ENCODE results near the gene BEND5.

Gene BEND5

GRCh38 chr1:48728584-48728983, 48.1 kb downstream of the BEND5 start:
- H3K4me3 ChIP-seq, result no peak overlapping the region
- H3K27ac ChIP-seq, result no peak overlapping the region

DNA sequence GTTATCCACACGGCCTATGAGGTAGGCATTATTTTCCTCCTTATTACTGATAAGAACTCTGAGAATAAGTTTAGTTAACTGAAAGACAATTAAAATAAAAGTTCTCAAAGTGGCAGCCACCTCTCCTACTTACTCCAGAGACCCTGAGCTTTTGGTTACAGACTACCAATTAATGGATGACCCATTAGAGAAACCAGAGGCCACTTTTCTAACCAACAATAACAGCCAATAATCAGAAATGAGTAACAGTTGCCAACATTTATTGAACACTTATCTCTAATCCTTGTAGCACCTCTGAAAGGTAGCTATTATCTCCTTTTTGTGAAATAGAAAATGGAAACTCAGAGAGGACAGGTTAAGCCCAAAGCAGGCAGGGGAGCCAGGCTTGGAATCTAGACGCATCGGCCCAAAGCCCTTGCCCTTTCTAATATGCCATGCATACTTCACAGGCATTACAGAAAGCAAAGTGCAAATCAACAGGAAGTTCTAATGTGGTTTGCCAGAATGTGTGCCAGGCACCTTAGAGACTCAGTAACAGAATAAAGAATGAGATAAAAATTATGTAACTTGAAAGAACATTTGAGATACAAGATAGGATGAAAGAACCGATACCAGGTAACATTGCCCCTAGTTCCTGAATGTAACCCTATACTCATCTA, 50.0 kb downstream of the BEND5 start:
- no peak overlapping the region for H3K27ac ChIP-seq
- H3K4me3 ChIP-seq, result no peak overlapping the region

GRCh38 chr1:48726139-48726538, 50.6 kb downstream of the BEND5 start:
- Histone ChIP-seq H3K4me3 (no peak overlapping the region), H3K27ac (peak overlapping the region in 1 of 21 experiments; percentile 6)

GRCh38 chr1:48725341-48726046, 51.2 kb downstream of the BEND5 start:
- Histone ChIP-seq H3K27ac (peak overlapping the region in 2 of 21 experiments; percentile 6 to 23), H3K4me3 (no peak overlapping the region)

GRCh38 chr1:48720929-48721328, 55.8 kb downstream of the BEND5 start:
- Histone ChIP-seq H3K27ac (peak overlapping the region in 1 of 21 experiments; percentile 23), H3K4me3 (no peak overlapping the region)

DNA sequence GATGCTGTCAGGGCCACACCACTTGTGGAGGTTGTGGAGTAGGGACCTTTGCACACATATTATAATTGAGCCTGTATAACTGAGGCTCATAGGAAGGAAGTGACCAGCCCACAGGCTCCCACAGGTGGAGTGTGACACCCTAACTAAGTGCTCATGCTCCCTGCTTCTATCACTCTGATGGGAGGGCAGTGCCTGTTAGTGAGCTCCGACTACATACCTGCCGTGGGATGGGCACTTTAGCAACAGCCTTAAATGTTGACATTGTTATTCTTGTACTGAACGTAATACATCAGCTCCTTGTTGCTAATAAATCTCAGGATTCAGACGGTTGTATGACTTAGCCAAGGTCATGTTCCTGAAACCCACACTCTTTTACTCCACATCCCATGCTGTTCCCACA, 58.0 kb downstream of the BEND5 start:
- no peak overlapping the region for H3K4me3 ChIP-seq
- peak overlapping the region in 2 of 21 experiments; percentile 14 to 51 for H3K27ac ChIP-seq

GRCh38 chr1:48718116-48718630, 58.5 kb downstream of the BEND5 start:
- H3K4me3 ChIP-seq, result no peak overlapping the region
- H3K27ac ChIP-seq, result no peak overlapping the region

DNA sequence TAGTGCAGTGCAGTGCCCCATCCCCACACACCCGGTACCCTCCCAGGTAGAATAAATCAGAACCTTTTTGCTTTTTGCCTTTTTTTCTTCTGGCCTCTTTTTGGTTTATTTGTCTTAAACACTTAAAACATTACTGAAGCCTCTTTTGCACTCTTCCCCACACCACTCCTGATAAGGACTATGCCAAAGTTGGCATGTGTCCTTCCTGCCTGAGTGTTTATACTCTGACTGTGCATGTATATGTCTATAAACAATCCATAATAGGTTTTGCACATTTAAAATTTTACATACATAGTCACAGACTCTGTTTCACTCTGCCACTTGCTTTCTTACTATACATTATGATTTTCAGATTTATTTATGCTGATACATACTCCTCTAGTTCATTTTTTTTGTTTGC, 59.6 kb downstream of the BEND5 start:
- Histone ChIP-seq H3K27ac (no peak overlapping the region), H3K4me3 (no peak overlapping the region)

GRCh38 chr1:48715921-48716320, 60.8 kb downstream of the BEND5 start:
- Histone ChIP-seq H3K27ac (no peak overlapping the region), H3K4me3 (no peak overlapping the region)

GRCh38 chr1:48710915-48711314, 65.8 kb downstream of the BEND5 start:
- H3K27ac ChIP-seq, result no peak overlapping the region
- H3K4me3 ChIP-seq, result no peak overlapping the region

GRCh38 chr1:48710318-48710717, 66.4 kb downstream of the BEND5 start:
- Histone ChIP-seq H3K4me3 (no peak overlapping the region), H3K27ac (no peak overlapping the region)

DNA sequence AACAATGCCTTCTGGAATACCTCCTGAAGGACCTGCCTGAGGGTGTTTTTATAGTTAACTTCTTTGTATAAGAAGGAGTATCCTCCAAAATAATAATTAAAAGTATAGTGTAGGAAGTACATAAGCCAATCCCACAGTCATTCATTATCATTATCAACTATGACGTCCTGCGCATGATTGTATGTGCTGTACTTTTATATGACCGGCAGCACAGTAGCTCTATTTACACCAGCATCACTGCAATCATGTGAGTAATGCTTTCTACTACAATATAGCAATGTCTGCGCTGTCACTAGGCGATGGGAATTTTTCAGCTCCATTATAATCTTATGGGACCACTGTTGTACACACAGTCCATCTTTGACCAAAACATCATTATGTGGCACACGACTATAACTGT, 72.0 kb downstream of the BEND5 start:
- H3K4me3 ChIP-seq, result no peak overlapping the region
- H3K27ac ChIP-seq, result no peak overlapping the region

GRCh38 chr1:48701445-48701844, 75.2 kb downstream of the BEND5 start:
- no peak overlapping the region for H3K4me3 ChIP-seq
- H3K27ac ChIP-seq, result no peak overlapping the region

DNA sequence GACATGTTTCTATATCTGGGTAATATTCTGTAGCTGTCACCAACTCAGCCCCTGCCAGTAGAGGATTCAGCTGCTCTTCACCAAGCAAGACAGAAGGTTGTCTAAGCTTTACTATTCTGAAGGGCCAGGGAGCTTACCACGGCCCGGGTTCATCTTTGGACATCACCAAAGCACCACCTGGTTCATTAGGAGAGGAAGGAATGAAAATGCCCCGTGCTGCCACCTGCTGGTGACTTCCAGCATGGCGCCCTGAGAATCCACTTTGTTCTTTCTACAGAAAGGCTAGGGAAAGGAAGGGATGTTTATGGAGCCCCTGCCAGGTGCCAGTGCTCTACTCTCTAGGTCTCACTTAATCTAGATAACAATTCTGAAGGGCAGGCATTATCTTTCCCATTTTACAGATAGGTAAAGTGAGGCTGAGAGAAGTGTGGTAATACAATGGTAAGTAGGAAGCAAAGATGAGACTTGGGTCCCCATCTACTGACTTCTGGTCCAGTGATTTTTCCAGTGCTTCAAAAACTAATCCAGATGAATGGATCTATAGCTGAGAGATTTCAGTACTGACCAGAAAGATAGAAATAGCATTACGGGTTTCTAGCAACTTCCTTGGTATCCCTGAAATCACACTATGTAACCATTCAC, 79.5 kb downstream of the BEND5 start:
- no peak overlapping the region for H3K4me3 ChIP-seq
- H3K27ac ChIP-seq, result no peak overlapping the region

- Histone ChIP-seq H3K4me3 (no peak overlapping the region), H3K27ac (no peak overlapping the region)
These were observed 81.5 kb downstream of the BEND5 start for GRCh38 chr1:48695161-48695560.

- no peak overlapping the region for H3K27ac ChIP-seq
- H3K4me3 ChIP-seq, result no peak overlapping the region
These were observed 82.9 kb downstream of the BEND5 start for GRCh38 chr1:48693674-48694320.

GRCh38 chr1:48693180-48693579, 83.5 kb downstream of the BEND5 start:
- no peak overlapping the region for H3K27ac ChIP-seq
- H3K4me3 ChIP-seq, result no peak overlapping the region

GRCh38 chr1:48692235-48692634, 84.5 kb downstream of the BEND5 start:
- Histone ChIP-seq H3K4me3 (no peak overlapping the region), H3K27ac (no peak overlapping the region)

DNA sequence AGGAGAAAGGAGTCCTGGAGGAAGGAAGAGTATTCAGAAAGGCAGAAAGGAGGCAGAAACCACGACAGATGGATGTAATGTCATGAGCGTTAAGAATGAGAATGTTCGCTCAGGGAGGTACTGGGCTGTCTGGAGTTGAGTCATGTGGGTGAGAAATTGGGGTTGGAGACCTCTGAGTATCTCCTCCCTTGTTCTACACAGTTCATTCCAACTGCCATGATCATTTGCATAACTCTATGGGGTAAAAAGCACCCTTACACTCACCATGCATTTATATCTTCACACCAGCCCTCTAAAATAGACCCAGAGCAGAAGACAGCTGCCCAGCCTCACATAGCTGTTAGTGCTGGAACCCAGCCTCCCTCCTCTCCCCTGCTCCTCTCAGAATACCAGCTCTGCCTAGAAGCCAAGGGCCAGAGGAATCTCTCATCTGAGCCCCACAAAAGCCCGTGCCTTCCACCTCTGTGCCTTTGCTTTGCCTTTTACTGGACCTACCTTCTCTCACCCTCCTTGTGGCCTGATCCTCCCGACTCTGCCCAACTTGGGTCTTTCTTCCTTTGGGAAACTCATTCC, 85.2 kb downstream of the BEND5 start:
- Histone ChIP-seq H3K4me3 (no peak overlapping the region), H3K27ac (no peak overlapping the region)

DNA sequence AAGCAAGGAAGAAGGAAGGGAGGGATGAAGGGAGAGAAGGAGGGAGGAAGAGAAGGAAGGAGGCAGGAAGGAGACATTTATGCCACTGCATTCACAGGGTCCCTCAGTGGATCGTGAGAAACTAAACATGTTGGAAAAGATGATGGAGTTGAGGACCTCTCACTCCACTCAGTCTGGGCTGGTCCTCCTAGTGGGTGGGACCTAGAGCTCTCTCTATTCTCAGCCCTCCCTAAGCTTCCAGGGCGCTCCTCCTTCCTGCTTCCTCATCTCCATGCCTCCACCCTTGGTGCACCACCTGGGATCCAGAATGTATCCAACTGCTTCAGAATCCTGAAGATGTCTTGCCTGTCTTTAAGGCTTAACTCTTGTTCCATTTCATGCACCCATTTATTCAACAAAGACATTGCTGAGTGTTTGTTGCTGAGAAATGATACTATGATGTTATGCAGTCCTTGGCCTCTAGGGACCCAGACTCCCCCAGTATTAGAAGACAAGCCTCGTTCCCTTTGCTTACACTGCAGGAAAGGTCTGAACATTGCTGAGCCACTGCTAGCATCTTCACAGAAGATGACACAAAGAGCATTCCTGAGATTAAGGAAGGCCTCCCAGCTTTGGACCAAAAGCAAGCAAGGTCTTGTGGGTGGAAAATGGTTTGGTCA, 88.5 kb downstream of the BEND5 start:
- Histone ChIP-seq H3K27ac (no peak overlapping the region), H3K4me3 (no peak overlapping the region)
